ENCODE measurements around the gene OR51M1.

GRCh38 chr11:5390210-5390609 is 6.6 kb downstream of the OR51M1 start:
- TF ChIP-seq CTCF (IDR thresholded peaks at IDR 0.05; ENCODE audit: insufficient read depth, low read depth, low read length) (no peak), EZH2 (IDR thresholded peaks at IDR 0.05; ENCODE audit: insufficient read depth, low read length) (no peak)

Data from astrocyte (in vitro differentiated cells and primary cell).